ENCODE data around the gene PRICKLE2.

The PRICKLE2 gene

GRCh38 chr3:64224826-64225610 is at the start of gene PRICKLE2:
Gene PRICKLE2 (minus strand): TSS chr3:64225466. CDS start chr3:64198927, 26,539 bp downstream.
- peak; percentile 89 for DNase-seq (ENCODE audit: low spot score)

- DNase-seq (ENCODE audit: low spot score), result no peak
Observed at GRCh38 chr3:64272842-64273241, 47.6 kb upstream of the PRICKLE2 start.

- DNase-seq (ENCODE audit: low spot score), result no peak
Observed at GRCh38 chr3:64272271-64272670, 47.0 kb upstream of the PRICKLE2 start.

DNA sequence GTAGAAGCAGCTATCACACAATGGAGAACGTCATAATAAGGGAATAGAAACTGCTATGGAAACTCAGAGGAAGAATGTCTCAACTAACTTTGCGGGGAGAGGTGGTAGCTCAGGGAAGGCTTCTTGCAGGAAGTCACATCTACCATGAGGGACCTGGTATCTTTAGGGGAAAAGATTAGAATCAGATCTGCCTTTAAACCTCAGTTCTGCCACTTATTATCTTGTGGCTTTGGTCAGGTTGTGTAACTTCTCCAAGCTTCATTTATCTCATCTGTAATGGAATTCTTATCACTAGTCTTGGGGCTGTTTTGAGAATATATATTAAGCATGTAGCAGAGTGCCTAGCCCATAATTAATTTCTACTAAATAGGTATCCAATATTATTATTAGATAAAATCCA is 46.4 kb upstream of the PRICKLE2 start:
- DNase-seq (ENCODE audit: low spot score), result no peak

DNA sequence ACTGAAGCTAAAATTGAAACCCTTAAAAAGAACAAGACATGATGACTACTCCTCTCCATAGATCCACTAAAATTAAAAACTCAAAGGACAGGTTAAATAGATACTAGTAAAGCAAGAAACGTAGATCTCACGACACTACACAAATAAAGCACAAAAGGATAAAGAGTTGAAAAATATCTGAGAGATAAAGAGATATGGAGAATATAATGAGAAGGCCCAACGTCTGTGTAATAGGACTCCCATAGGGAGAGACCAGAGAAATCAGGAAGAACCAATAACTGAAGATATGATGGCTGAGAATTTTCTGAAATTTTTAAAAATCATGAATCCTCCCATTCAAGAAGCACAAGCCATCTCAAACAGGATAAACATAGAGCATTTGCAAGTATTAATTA is 45.6 kb upstream of the PRICKLE2 start:
- DNase-seq (ENCODE audit: low spot score), result no peak

DNA sequence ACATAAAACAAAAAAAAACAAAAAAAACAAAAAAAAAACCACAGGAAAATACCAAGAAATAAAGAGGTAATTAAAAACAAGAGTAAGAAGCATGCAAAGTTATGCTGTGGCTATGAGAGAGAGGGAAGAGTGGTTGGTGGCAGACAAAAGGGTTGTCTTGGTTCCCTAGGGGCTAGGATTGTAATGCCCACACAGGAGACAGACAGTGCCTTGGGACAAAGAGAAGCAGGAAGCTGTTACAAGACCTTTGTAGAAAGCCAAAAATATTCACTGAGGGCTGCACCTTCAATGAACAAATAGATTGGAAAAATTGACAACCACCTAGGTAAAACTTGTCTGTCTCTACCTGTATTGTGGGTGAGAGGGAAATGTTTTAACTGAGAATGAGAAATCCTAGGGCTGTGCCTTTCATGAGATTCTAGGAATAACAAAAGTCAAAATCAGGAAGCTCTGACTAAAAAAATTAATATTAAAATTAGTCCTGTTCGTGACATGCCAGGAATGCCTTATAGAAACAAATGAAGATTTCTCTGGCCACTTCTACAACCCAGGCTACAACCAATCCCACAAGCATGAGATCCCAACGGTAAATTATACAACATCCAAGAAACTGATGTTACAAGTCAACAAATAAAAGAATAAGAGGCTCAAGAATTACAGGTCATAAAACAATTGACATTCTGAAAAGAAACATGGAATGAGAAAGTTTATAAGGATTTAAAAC is 45.0 kb upstream of the PRICKLE2 start:
- no peak for DNase-seq (ENCODE audit: low spot score)

GRCh38 chr3:64268926-64269325 is 43.7 kb upstream of the PRICKLE2 start:
- no peak for DNase-seq (ENCODE audit: low spot score)

- DNase-seq (ENCODE audit: low spot score), result peak; percentile 76
Observed at GRCh38 chr3:64267721-64268604, 42.7 kb upstream of the PRICKLE2 start.

DNA sequence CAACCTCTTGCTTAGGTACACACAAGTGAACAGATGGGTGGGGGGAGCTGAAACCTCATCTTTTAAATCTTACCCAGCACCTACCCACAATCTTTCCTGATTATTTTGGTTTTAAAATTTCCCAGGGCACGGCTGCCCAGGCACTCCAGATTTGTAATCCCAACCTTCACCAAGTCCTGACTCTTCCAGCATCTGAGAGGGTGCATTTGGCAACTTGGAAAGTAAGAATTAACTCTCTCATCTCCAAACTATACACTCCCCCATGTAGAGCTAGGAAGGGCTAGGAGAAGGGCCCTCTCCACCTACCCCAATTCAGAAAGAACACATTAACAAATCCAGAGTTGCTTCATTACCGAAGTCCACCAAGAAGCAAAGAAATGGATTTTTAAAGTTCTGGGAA is 41.7 kb upstream of the PRICKLE2 start:
- DNase-seq (ENCODE audit: low spot score), result no peak

GRCh38 chr3:64266065-64266931 is 41.0 kb upstream of the PRICKLE2 start:
- peak; percentile 83 for DNase-seq (ENCODE audit: low spot score)

DNA sequence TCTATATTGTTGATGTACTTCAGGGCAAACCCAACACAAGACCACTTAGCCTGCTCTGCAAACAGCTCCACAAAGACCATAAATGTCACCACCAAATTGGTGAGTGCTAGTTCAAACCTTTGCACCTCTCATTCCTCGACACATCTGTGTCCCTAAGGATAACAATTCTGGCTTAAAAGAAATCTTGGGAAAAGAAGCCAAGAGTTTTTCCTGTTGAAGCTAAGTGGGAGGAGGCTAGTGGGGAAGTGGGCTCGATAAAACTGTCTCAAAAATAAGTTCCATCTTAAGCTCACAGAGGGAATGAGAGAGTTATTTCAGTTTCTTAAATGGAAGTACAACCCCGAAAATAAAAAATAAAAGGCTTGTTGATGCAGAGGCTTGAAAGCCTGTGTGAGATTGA is 40.4 kb upstream of the PRICKLE2 start:
- DNase-seq (ENCODE audit: low spot score), result no peak

GRCh38 chr3:64264501-64265109 is 39.3 kb upstream of the PRICKLE2 start:
- peak; percentile 17 for DNase-seq (ENCODE audit: low spot score)

- DNase-seq (ENCODE audit: low spot score), result no peak
Observed at GRCh38 chr3:64262574-64263114, 37.4 kb upstream of the PRICKLE2 start.

- DNase-seq (ENCODE audit: low spot score), result no peak
Observed at GRCh38 chr3:64260431-64260830, 35.2 kb upstream of the PRICKLE2 start.

DNA sequence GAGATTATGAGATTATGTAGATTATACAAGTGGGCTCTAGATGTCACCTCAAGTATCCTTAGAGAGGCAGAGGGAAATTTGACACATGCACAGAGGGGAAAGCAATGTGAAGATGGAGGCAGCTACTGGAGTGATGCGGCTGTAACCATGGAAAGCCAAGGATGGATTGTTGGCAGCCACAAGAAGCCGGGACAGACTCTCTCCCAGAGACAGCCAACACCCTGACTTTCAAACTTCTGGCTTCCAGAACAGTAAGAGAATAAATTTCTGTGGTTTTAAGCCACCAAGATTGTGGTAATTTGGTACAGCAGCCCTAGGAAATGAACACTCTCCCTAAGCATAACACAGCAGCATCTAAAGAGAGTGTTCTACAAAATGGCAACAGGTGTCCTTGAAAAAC is 34.4 kb upstream of the PRICKLE2 start:
- DNase-seq (ENCODE audit: low spot score), result peak; percentile 67

- no peak for DNase-seq (ENCODE audit: low spot score)
Observed at GRCh38 chr3:64257100-64257755, 32.0 kb upstream of the PRICKLE2 start.

GRCh38 chr3:64255741-64256340 is 30.6 kb upstream of the PRICKLE2 start:
- no peak for DNase-seq (ENCODE audit: low spot score)

- DNase-seq (ENCODE audit: low spot score), result no peak
Observed at GRCh38 chr3:64254443-64254842, 29.2 kb upstream of the PRICKLE2 start.

GRCh38 chr3:64253689-64254088 is 28.4 kb upstream of the PRICKLE2 start:
- DNase-seq (ENCODE audit: low spot score), result no peak

- no peak for DNase-seq (ENCODE audit: low spot score)
Observed at GRCh38 chr3:64251019-64251418, 25.8 kb upstream of the PRICKLE2 start.
